Measurements from ENCODE around the gene TMEM140.
A peak's percentile ranks its signal among the peaks of the same experiment; 100 is the strongest.

Gene TMEM140

DNA sequence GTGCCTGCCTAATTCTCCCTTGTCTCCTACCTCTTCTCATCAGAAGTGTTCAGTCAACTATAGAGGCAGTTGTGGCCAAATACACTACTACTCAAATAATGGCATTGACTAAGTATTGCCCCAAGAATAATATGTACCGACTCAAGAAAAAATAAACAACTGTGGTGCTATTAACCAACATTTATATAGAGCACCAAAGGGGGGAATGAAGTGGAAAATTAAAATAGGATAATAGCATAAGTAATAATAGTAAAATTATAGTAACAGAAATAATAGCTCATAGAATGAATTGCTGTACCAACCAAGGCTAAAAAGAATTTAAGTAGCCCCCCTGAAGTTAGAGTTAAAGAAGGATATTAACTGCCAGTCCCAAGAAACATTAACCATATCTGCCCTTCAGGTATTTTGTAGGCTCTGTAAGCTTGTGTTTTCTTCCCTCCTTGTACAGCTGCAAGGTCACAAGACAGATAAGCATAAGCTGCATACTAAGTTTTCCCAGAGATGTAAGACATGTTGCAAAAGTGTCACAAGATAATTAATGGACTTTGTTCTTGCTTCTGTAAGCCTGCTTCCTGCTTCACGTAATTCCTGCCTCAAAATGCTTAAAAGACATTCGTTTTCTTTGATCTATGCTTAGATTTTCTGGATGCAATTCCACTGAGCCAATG lies 33.5 kb downstream of the TMEM140 start:
- no peak overlapping the region for H3K4me3 ChIP-seq (ENCODE audit: low read depth, low read length)
- TF ChIP-seq, protein P1, sequence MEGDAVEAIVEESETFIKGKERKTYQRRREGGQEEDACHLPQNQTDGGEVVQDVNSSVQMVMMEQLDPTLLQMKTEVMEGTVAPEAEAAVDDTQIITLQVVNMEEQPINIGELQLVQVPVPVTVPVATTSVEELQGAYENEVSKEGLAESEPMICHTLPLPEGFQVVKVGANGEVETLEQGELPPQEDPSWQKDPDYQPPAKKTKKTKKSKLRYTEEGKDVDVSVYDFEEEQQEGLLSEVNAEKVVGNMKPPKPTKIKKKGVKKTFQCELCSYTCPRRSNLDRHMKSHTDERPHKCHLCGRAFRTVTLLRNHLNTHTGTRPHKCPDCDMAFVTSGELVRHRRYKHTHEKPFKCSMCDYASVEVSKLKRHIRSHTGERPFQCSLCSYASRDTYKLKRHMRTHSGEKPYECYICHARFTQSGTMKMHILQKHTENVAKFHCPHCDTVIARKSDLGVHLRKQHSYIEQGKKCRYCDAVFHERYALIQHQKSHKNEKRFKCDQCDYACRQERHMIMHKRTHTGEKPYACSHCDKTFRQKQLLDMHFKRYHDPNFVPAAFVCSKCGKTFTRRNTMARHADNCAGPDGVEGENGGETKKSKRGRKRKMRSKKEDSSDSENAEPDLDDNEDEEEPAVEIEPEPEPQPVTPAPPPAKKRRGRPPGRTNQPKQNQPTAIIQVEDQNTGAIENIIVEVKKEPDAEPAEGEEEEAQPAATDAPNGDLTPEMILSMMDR (IDR thresholded peaks at IDR 0.05; ENCODE audit: low read depth, low read length, missing control alignments): no peak
- no peak for DNase-seq (ENCODE audit: low read depth)

DNA sequence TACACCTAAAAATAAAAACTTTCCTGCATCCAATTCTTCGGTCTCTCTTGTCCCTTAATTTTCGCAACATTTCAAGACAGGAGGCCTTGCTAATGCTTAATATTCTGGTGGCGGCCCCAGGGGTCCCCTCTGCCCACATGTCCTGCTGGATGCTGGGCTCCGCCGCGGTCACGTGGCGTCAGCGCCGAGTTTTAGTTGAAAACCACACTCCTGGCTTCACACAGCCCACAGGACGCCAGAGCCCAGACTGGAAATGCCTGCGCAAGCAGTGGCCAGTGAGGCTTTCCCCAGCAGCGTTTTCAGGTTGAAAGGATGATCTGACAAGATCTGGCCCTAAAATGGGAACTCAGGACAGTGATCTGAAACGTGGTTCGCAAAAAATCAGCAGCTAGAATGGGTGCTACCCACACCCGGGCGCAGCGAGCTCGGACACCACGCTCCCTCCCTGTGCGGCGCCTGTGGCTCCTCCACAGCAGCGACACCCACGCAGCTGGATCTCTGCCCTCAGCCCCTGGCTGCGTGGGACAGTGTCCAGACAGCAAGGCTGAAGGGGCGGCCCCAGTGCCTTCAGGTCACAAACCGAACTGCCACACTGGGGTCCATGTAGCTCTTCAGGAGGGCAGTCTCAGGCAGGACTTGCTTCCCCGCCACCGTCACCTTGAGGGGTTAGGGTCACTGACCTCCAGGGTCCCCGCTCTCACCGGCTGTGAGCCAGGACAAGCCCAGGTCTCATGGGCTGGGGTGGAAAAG lies 34.2 kb downstream of the TMEM140 start:
- H3K4me3 ChIP-seq (ENCODE audit: low read depth, low read length): no peak overlapping the region
- DNase-seq (ENCODE audit: low read depth): no peak
- TF ChIP-seq, protein P1 (IDR thresholded peaks at IDR 0.05; ENCODE audit: low read depth, low read length, missing control alignments): no peak

DNA sequence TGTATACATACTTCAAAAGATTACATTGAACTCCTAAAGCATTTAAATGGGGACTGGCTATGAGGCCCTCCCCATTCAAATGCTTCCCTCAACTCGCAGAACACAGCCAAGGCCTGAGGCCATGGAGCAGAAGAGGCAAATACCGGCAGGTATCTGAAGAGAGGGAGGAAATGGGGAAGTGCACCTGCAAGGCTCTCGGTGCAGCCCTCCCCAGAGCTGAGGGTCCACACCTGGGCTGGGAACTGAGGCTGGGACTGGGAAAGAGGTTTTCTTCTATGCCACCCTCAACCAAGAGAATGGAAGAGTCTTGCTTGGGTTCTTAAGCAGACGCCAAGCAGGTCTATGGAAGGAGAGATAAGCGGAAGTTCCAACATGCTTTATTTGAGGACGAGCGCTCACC lies 35.6 kb downstream of the TMEM140 start:
- H3K4me3 ChIP-seq (ENCODE audit: low read depth, low read length): no peak overlapping the region
- no peak for DNase-seq (ENCODE audit: low read depth)
- TF ChIP-seq, protein P1 (IDR thresholded peaks at IDR 0.05; ENCODE audit: low read depth, low read length, missing control alignments): no peak

- no peak for DNase-seq (ENCODE audit: low read depth)
- TF ChIP-seq, protein P1 (IDR thresholded peaks at IDR 0.05; ENCODE audit: low read depth, low read length, missing control alignments): no peak
- H3K4me3 ChIP-seq (ENCODE audit: low read depth, low read length): no peak overlapping the region
These were observed 36.5 kb downstream of the TMEM140 start for GRCh38 chr7:135184254-135184841.

DNA sequence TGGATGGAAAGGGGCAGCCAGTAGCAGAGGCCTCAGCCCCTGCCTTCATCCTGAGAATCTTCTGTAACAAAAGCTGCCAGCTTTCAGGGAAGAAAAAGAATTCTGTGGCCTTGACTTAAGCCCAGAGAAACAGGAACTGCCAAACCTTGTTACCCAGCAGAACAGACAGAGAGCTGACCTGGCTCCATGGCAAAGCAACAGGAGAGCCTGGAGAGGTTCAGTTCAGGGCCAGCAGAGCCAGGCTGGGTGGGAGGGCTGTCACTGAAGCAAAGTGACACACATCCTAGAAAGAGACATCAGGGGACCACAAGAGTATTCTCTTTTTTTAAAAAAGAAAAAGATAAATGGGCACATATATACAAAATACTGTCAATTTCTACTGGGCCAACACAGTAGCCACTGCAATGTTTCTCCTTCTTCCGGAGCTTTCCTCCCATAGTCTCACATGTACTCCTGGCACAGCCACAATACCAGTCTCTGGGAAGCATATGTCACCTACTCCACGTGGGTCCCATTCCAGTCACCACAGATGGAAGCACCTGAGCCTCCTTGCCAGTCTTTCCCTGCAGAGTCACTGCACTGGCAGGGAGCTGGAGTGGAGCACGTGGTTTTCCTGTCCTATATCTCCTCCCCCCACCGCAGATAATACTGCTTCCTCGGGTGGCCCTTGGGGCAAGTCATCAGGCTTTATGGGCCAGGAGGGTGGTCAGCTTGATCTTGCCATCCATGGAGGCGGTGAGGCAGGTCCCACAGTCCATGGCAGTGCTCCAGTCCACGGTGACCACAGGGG lies 37.8 kb downstream of the TMEM140 start:
- TF ChIP-seq, protein P1 (IDR thresholded peaks at IDR 0.05; ENCODE audit: low read depth, low read length, missing control alignments): no peak
- no peak for DNase-seq (ENCODE audit: low read depth)
- H3K4me3 ChIP-seq (ENCODE audit: low read depth, low read length): peak overlapping the region; percentile 15

GRCh38 chr7:135186261-135186540 lies 38.3 kb downstream of the TMEM140 start:
- TF ChIP-seq, protein P1 (IDR thresholded peaks at IDR 0.05; ENCODE audit: low read depth, low read length, missing control alignments): no peak
- H3K4me3 ChIP-seq (ENCODE audit: low read depth, low read length): peak overlapping the region; percentile 15
- DNase-seq (ENCODE audit: low read depth): no peak

All from GM12864 (cell line).